Hepatocyte (in vitro differentiated cells): Measurements from ENCODE around the gene FARP2.

Experiments
- CTCF ChIP-seq: fragments of 200-600 bp; sonication (generic); IDR thresholded peaks from 2 replicates; pipeline ENCODE4 v1.5.1; 2016; ENCODE audit warnings: antibody characterized with exemption, mild to moderate bottlenecking; ENCODE audit not compliant: poor library complexity
- EZH2phosphoT487 ChIP-seq: fragments of 200-600 bp; sonication (generic); IDR thresholded peaks from one replicate; pipeline ENCODE4 v1.6.1; 2018; ENCODE audit warnings: antibody characterized with exemption, mild to moderate bottlenecking, low read depth, moderate library complexity; ENCODE audit not compliant: unreplicated experiment, severe bottlenecking

GRCh38 chr2:241517297-241517696, 161.2 kb downstream of the FARP2 start:
- no peak for TF ChIP-seq CTCF
- no peak for TF ChIP-seq EZH2phosphoT487
